NB4 (cell line): ENCODE data around the gene CACUL1.

Experiments
- MYC ChIP-seq: IDR thresholded peaks from 2 replicates; pipeline ENCODE4 v1.6.1; 2011; ENCODE audit warnings: low read depth, low read length
- POLR2A ChIP-seq: IDR thresholded peaks from 2 replicates; pipeline ENCODE4 v1.6.1; 2011; ENCODE audit warnings: mild to moderate bottlenecking; ENCODE audit not compliant: insufficient read length; ENCODE audit errors: extremely low read depth
- TF ChIP-seq, protein P1 (sequence below): IDR thresholded peaks from one replicate; pipeline ENCODE4 v1.5.1; 2012; ENCODE audit warnings: low read depth, low read length

DNA sequence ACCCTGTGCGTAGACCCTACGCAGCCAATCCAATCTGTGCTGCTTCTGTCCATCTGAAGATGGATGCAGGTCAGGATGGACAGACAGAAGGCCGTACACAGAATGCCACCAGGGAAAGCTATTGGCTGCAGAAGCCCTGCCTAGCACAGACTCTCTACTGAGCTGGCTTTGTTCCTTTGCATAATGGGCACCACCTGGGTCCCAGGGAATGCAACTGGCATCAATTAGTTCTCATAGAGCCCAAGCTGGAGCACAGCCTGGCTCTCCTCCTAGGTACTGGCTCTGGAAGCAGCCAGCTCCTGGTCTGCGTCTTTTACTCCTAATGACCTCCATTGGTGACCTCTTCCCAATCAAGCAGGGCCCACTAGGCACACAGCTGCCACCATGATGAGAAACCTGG is 26.8 kb upstream of the CACUL1 start:
- TF ChIP-seq, protein P1, sequence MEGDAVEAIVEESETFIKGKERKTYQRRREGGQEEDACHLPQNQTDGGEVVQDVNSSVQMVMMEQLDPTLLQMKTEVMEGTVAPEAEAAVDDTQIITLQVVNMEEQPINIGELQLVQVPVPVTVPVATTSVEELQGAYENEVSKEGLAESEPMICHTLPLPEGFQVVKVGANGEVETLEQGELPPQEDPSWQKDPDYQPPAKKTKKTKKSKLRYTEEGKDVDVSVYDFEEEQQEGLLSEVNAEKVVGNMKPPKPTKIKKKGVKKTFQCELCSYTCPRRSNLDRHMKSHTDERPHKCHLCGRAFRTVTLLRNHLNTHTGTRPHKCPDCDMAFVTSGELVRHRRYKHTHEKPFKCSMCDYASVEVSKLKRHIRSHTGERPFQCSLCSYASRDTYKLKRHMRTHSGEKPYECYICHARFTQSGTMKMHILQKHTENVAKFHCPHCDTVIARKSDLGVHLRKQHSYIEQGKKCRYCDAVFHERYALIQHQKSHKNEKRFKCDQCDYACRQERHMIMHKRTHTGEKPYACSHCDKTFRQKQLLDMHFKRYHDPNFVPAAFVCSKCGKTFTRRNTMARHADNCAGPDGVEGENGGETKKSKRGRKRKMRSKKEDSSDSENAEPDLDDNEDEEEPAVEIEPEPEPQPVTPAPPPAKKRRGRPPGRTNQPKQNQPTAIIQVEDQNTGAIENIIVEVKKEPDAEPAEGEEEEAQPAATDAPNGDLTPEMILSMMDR: no peak
- TF ChIP-seq POLR2A (no peak), MYC (no peak)
